Effector memory CD4-positive, alpha-beta T cell (primary cell): ENCODE results near the gene FAS.

Experiments used
- DNase-seq, 3 donors: peaks; one replicate each; pipeline ENCODE4 v3.0.0-alpha.2; 2020
- H3K27ac ChIP-seq: 2 replicates; pipeline ENCODE4 v1.7.0; 2013; ENCODE audit warnings: mild to moderate bottlenecking, low read length, moderate library complexity; ENCODE audit not compliant: insufficient read depth, poor library complexity, severe bottlenecking
- H3K27me3 ChIP-seq: replicated peaks from 2 replicates; pipeline ENCODE4 v1.7.0; 2013; ENCODE audit warnings: mild to moderate bottlenecking, low read length; ENCODE audit not compliant: insufficient read depth, control insufficient read depth, poor library complexity, severe bottlenecking
- H3K36me3 ChIP-seq: 2 replicates; pipeline ENCODE4 v1.7.0; 2013; ENCODE audit warnings: mild to moderate bottlenecking, low read length, moderate library complexity; ENCODE audit not compliant: control insufficient read depth, insufficient read depth
- H3K4me1 ChIP-seq: 2 replicates; pipeline ENCODE4 v1.7.0; 2013; ENCODE audit warnings: low read length, mild to moderate bottlenecking; ENCODE audit not compliant: control insufficient read depth, insufficient read depth, poor library complexity, severe bottlenecking
- H3K4me3 ChIP-seq: 2 replicates; pipeline ENCODE4 v1.7.0; 2013; ENCODE audit warnings: low read length, low read depth, mild to moderate bottlenecking; ENCODE audit not compliant: insufficient read depth, poor library complexity, severe bottlenecking
- H3K9me3 ChIP-seq: 2 replicates; pipeline ENCODE4 v1.7.0; 2013; ENCODE audit warnings: mild to moderate bottlenecking, low read length, moderate library complexity; ENCODE audit not compliant: control insufficient read depth

The FAS gene

GRCh38 chr10:88953662-88954061 lies 36.9 kb upstream of the FAS start:
- no peaks in the 10 kb centered on the region for H3K9me3 ChIP-seq
- no peaks in the 10 kb centered on the region for H3K4me1 ChIP-seq
- H3K27ac ChIP-seq: no peak overlapping the region
- no peak overlapping the region for H3K4me3 ChIP-seq
- H3K36me3 ChIP-seq: no peaks in the 10 kb centered on the region
- no peak for DNase-seq
- H3K27me3 ChIP-seq: no peaks in the 10 kb centered on the region

GRCh38 chr10:88954458-88955083 lies 36.0 kb upstream of the FAS start:
- H3K9me3 ChIP-seq: no peaks in the 10 kb centered on the region
- no peak for DNase-seq
- H3K27me3 ChIP-seq: no peaks in the 10 kb centered on the region
- H3K36me3 ChIP-seq: no peaks in the 10 kb centered on the region
- H3K4me3 ChIP-seq: no peak overlapping the region
- H3K4me1 ChIP-seq: no peaks in the 10 kb centered on the region
- H3K27ac ChIP-seq: no peak overlapping the region

GRCh38 chr10:88957381-88957780 lies 33.2 kb upstream of the FAS start:
- no peaks in the 10 kb centered on the region for H3K9me3 ChIP-seq
- no peak overlapping the region for H3K27ac ChIP-seq
- no peak for DNase-seq
- peaks cover 6% of the 10 kb centered on the region for H3K4me1 ChIP-seq
- no peaks in the 10 kb centered on the region for H3K36me3 ChIP-seq
- H3K4me3 ChIP-seq: no peak overlapping the region
- no peaks in the 10 kb centered on the region for H3K27me3 ChIP-seq

GRCh38 chr10:88958721-88959120 lies 31.9 kb upstream of the FAS start:
- Histone ChIP-seq H3K4me1 (peaks cover 8% of the 10 kb centered on the region), H3K36me3 (no peaks in the 10 kb centered on the region), H3K27ac (no peak overlapping the region), H3K9me3 (no peaks in the 10 kb centered on the region), H3K27me3 (no peaks in the 10 kb centered on the region), H3K4me3 (no peak overlapping the region)
- DNase-seq: no peak

GRCh38 chr10:88960802-88961201 lies 29.8 kb upstream of the FAS start:
- no peak for DNase-seq

GRCh38 chr10:88961266-88961665 lies 29.3 kb upstream of the FAS start:
- Histone ChIP-seq H3K27ac (no peak overlapping the region), H3K27me3 (no peaks in the 10 kb centered on the region), H3K9me3 (no peaks in the 10 kb centered on the region), H3K4me3 (no peak overlapping the region), H3K36me3 (no peaks in the 10 kb centered on the region), H3K4me1 (peaks cover 8% of the 10 kb centered on the region)
- no peak for DNase-seq

More at GRCh38 chr10:88960802-88961201, 29.8 kb upstream of the FAS start:
- H3K4me1 ChIP-seq: peaks cover 8% of the 10 kb centered on the region
- H3K36me3 ChIP-seq: no peaks in the 10 kb centered on the region
- H3K27ac ChIP-seq: no peak overlapping the region
- no peak overlapping the region for H3K4me3 ChIP-seq
- no peaks in the 10 kb centered on the region for H3K27me3 ChIP-seq
- H3K9me3 ChIP-seq: no peaks in the 10 kb centered on the region

GRCh38 chr10:88962336-88962735 lies 28.3 kb upstream of the FAS start:
- H3K4me3 ChIP-seq: no peak overlapping the region
- H3K4me1 ChIP-seq: peaks cover 8% of the 10 kb centered on the region
- H3K9me3 ChIP-seq: no peaks in the 10 kb centered on the region
- DNase-seq: no peak
- no peaks in the 10 kb centered on the region for H3K36me3 ChIP-seq
- H3K27ac ChIP-seq: no peak overlapping the region
- no peaks in the 10 kb centered on the region for H3K27me3 ChIP-seq

GRCh38 chr10:88963318-88963717 lies 27.3 kb upstream of the FAS start:
- Histone ChIP-seq H3K27me3 (no peaks in the 10 kb centered on the region), H3K4me3 (no peak overlapping the region), H3K9me3 (no peaks in the 10 kb centered on the region), H3K4me1 (peaks cover 8% of the 10 kb centered on the region), H3K36me3 (no peaks in the 10 kb centered on the region), H3K27ac (no peak overlapping the region)
- DNase-seq: no peak

- no peak overlapping the region for H3K27ac ChIP-seq
- DNase-seq: no peak
- no peaks in the 10 kb centered on the region for H3K27me3 ChIP-seq
- no peaks in the 10 kb centered on the region for H3K9me3 ChIP-seq
- H3K4me1 ChIP-seq: peaks cover 8% of the 10 kb centered on the region
- H3K4me3 ChIP-seq: no peak overlapping the region
- H3K36me3 ChIP-seq: no peaks in the 10 kb centered on the region
Observed at GRCh38 chr10:88964360-88964759, 26.2 kb upstream of the FAS start.

- DNase-seq: no peak
- Histone ChIP-seq H3K4me1 (peaks cover 8% of the 10 kb centered on the region), H3K4me3 (no peak overlapping the region), H3K9me3 (no peaks in the 10 kb centered on the region), H3K27me3 (no peaks in the 10 kb centered on the region), H3K27ac (no peak overlapping the region), H3K36me3 (no peaks in the 10 kb centered on the region)
Observed at GRCh38 chr10:88964869-88965415, 25.7 kb upstream of the FAS start.
